Stomach (tissue), 9 donors: ENCODE data around the gene L1CAM. TPM values are rescaled to one million over a fixed set of nuclear protein-coding genes. Genes with fewer than 3 reads are reported as not detected.
A peak's percentile ranks its signal among the peaks of the same experiment; 100 is the strongest.

Source experiments
- DNase-seq, 2 donors: peaks; one replicate each; pipeline versions ENCODE4 v3.0.0 to v3.0.0-alpha.2; 2013 to 2019
- H3K27ac ChIP-seq, 5 donors: fragments of 200-600 bp in 4 of 5; sonication (generic) in 4 of 5; one replicate each; pipeline ENCODE4 v1.5.1; 2013 to 2019; ENCODE audit warnings: mild to moderate bottlenecking in 1 of 5, moderate library complexity in 1 of 5
- H3K27me3 ChIP-seq, 3 donors: fragments of 200-600 bp; sonication (generic); one replicate each; pipeline ENCODE4 v1.5.1; 2017 to 2019; ENCODE audit warnings: mixed run types in 1 of 3
- H3K36me3 ChIP-seq, 4 donors: fragments of 200-600 bp; sonication (generic); 1 replicate in 3 of 4; 2 replicates in 1 of 4; pipeline ENCODE4 v1.5.1; 2016 to 2019
- H3K4me1 ChIP-seq, 4 donors: fragments of 200-600 bp; sonication (generic); one replicate each; pipeline ENCODE4 v1.5.1; 2016 to 2019
- H3K4me3 ChIP-seq, 4 donors: fragments of 200-600 bp; sonication (generic) in 3 of 4; one replicate each; pipeline ENCODE4 v1.5.1; 2016 to 2019; ENCODE audit warnings: mild to moderate bottlenecking in 1 of 4
- H3K9me3 ChIP-seq, 4 donors: fragments of 200-600 bp; sonication (generic); one replicate each; pipeline ENCODE4 v1.5.1; 2016 to 2019
- CTCF ChIP-seq, 7 experiments: fragments of 450-650 bp in 4 of 7; fragments of 200-600 bp in 3 of 7; sonication (generic) in 3 of 7; IDR thresholded peaks; one replicate each; pipeline ENCODE4 v1.5.1; 2016 to 2019; ENCODE audit warnings: antibody characterized with exemption in 7 of 7, control low read depth in 2 of 7, mild to moderate bottlenecking in 1 of 7
- EP300 ChIP-seq: sonication (generic); formaldehyde crosslinking; IDR thresholded peaks from one replicate; pipeline ENCODE4 v1.6.1; 2017; ENCODE audit warnings: antibody characterized with exemption
- POLR2A ChIP-seq, 4 donors: fragments of 450-650 bp; IDR thresholded peaks; one replicate each; pipeline ENCODE4 v1.6.1; 2016; ENCODE audit warnings: antibody characterized with exemption in 4 of 4, control low read depth in 2 of 4, mild to moderate bottlenecking in 1 of 4, moderate library complexity in 1 of 4
- POLR2AphosphoS5 ChIP-seq, 3 donors: sonication (generic); formaldehyde crosslinking; IDR thresholded peaks; one replicate each; pipeline ENCODE4 v1.6.1; 2016; ENCODE audit warnings: antibody characterized with exemption in 3 of 3
- WGBS, 5 donors: extraction: QIAGEN DNeasy Blood & Tissue Kit in 3 of 5; methylation state at CpG; one replicate each; pipeline versions ENCODE4 v1.1.5 to v1.1.7; 2013 to 2018; 5-methylcytosine and 5-hydroxymethylcytosine counted together
- intact Hi-C: fragments of 100-400 bp; cut with DNase I; formaldehyde crosslinking; loops from one replicate; pipeline ENCODE4 v1.15.1; 2023; ENCODE audit warnings: low total_unique reads
- polyA plus RNA-seq, 3 donors: library from polyadenylated mRNA; stranded (reverse); fragments of 200-250 nt; gene quantifications; one replicate each; pipeline ENCODE4 v1.2.3, GENCODE V29; 2013
- total RNA-seq, 5 donors: library from RNA; depleted of rRNA; stranded (reverse); fragments of >200 nt; gene quantifications; one replicate each; pipeline versions ENCODE4 v1.1.0 to v1.2.3, GENCODE V29; 2014 to 2016
- donor health status: healthy with polysubstance abuse.
- donor health status: Bipolar disorder and iron deficiency.
- donor health status: healthy.

The L1CAM gene
- total and polyA plus RNA-seq, 8 donors: under 0.01 to 19.1 (median 2.7) TPM

GRCh38 chrX:153909024-153909979 lies 23.3 kb upstream of the L1CAM start:
- TF ChIP-seq POLR2A (IDR thresholded peaks at IDR 0.05) (no peak), EP300 (no peak), POLR2AphosphoS5 (IDR thresholded peaks at IDR 0.05) (no peak), CTCF (IDR thresholded peaks at IDR 0.05) (no peak)
- Histone ChIP-seq H3K27ac (no peak overlapping the region), H3K27me3 (peaks cover 0 to 34% (median 0%) of the 10 kb centered on the region in 3 donors), H3K9me3 (no peaks in the 10 kb centered on the region), H3K4me1 (peaks cover 0 to 7% (median 0%) of the 10 kb centered on the region in 4 donors), H3K36me3 (peaks cover 0 to 16% (median 2%) of the 10 kb centered on the region in 4 donors), H3K4me3 (no peak overlapping the region)
- intact Hi-C loops: no loop called here
- DNase-seq: peak in 1 of 2 donors; percentile 26
- 70 to 77% (median 74%) methylated on average over 6 to 37 of the region's 37 CpGs for WGBS, 5 donors

- no peak overlapping the region for H3K4me3 ChIP-seq
- intact Hi-C loops: no loop called here
- peaks cover 0 to 15% (median 2%) of the 10 kb centered on the region in 4 donors for H3K4me1 ChIP-seq
- H3K36me3 ChIP-seq: peaks cover 0 to 14% (median 2%) of the 10 kb centered on the region in 4 donors
- TF ChIP-seq EP300 (no peak), POLR2AphosphoS5 (IDR thresholded peaks at IDR 0.05) (no peak), CTCF (IDR thresholded peaks at IDR 0.05) (no peak), POLR2A (IDR thresholded peaks at IDR 0.05) (no peak)
- DNase-seq: no peak
- no peaks in the 10 kb centered on the region for H3K9me3 ChIP-seq
- H3K27ac ChIP-seq: no peak overlapping the region
- 85 to 91% (median 88%) methylated on average over 12 to 23 of the region's 23 CpGs for WGBS, 5 donors
- H3K27me3 ChIP-seq: peaks cover 0 to 36% (median 0%) of the 10 kb centered on the region in 3 donors
Observed at GRCh38 chrX:153908219-153908860, 22.4 kb upstream of the L1CAM start.

- WGBS, 5 donors: 60 to 89% (median 71%) methylated on average over 1 to 12 of the region's 12 CpGs; no CpG with 5 or more reads in 1 of the 5 donors
- TF ChIP-seq CTCF (IDR thresholded peaks at IDR 0.05): no peak
- TF ChIP-seq POLR2A (IDR thresholded peaks at IDR 0.05): no peak
- TF ChIP-seq POLR2AphosphoS5 (IDR thresholded peaks at IDR 0.05): no peak
- no peak for TF ChIP-seq EP300
- no peak for DNase-seq
Observed at GRCh38 chrX:153907456-153907855, 21.5 kb upstream of the L1CAM start.

GRCh38 chrX:153906126-153906917 lies 20.3 kb upstream of the L1CAM start:
- no peak overlapping the region for H3K4me3 ChIP-seq
- no peak overlapping the region for H3K27ac ChIP-seq
- DNase-seq: no peak
- intact Hi-C loops: no loop called here
- TF ChIP-seq POLR2AphosphoS5 (IDR thresholded peaks at IDR 0.05) (no peak), POLR2A (IDR thresholded peaks at IDR 0.05) (no peak), EP300 (no peak), CTCF (IDR thresholded peaks at IDR 0.05) (no peak)
- H3K27me3 ChIP-seq: peaks cover 0 to 36% (median 0%) of the 10 kb centered on the region in 3 donors
- WGBS, 5 donors: 72 to 81% (median 76%) methylated on average over 10 to 27 of the region's 27 CpGs; no CpG with 5 or more reads in 1 of the 5 donors
- H3K4me1 ChIP-seq: peaks cover 0 to 18% (median 5%) of the 10 kb centered on the region in 4 donors
- H3K36me3 ChIP-seq: peaks cover 0 to 5% (median 0%) of the 10 kb centered on the region in 4 donors
- no peaks in the 10 kb centered on the region for H3K9me3 ChIP-seq

More at GRCh38 chrX:153907456-153907855, 21.5 kb upstream of the L1CAM start:
- intact Hi-C loops: no loop called here
- peaks cover 0 to 15% (median 4%) of the 10 kb centered on the region in 4 donors for H3K4me1 ChIP-seq
- no peaks in the 10 kb centered on the region for H3K9me3 ChIP-seq
- no peak overlapping the region for H3K4me3 ChIP-seq
- no peak overlapping the region for H3K27ac ChIP-seq
- H3K27me3 ChIP-seq: peaks cover 0 to 33% (median 0%) of the 10 kb centered on the region in 3 donors
- H3K36me3 ChIP-seq: peaks cover 0 to 6% (median 0%) of the 10 kb centered on the region in 4 donors
